GM19463 (cell line): Measurements from ENCODE around the gene SCFD2.
"Not testable (repeated sequence)": the region's sequence is repeated elsewhere in the genome, so short reads cannot be mapped to it uniquely, and the experiment has no call there.

Experiments
- ATAC-seq: cut with Tn5 transposase; IDR thresholded peaks from one replicate; pipeline ENCODE4 v1.9.1; 2021; ENCODE audit warnings: mild to moderate bottlenecking, moderate library complexity; ENCODE audit not compliant: unreplicated experiment

The SCFD2 gene

DNA sequence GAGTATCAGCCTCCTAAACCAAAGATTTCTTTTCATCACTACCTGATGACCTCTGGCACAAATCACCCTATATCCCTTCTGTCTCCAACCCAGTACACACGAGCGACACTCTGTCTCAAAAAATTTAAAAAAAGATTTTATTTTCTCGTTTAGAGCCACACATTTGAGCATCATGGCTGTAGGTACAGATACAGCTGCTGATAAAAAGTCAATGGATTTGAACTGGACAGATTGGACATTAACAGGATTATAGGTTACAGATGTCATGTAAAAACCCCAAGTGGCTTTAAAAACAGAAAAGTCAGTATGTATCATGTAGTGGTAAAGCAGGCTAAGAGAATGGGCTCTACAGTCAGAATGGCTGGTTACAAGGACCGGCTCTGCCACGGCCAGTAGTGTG lies 171.1 kb downstream of the SCFD2 start:
- ATAC-seq, result no peak

DNA sequence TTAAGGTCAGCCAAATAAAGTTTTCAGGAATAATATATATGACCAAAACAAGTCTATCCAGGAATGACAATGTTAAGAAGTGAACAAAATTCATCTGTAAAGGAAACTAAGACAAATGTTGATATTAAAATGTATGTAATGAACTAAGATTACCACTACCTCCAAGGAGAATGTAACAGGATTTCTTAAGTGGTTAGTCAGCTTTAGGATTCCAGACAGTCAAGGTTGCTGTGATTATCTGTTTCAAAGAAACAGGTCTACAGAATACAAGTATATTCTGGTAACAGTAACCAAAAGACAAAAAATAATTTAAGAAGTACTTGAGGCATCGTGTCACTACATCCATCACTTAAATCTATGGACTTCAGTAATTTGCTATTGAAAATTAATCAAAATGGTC lies 172.8 kb downstream of the SCFD2 start:
- ATAC-seq, result no peak

DNA sequence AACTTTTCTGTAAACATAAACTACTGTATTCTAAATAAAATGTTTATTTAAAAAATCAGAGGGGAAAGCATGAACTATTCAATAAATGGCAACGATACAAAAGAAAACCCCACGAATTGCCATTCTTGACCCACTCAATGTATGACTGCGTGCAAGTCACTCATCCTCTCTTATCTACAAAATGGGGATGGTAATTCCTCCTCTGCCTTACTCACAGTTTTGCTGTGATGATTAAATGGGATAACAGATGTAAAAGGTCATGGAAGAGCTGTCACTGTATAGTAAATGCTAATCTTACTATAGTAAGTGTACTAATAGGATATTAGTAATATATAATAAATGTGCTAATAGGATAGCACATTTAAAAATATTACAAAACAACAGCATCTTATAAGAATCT lies 173.4 kb downstream of the SCFD2 start:
- ATAC-seq, result no peak

DNA sequence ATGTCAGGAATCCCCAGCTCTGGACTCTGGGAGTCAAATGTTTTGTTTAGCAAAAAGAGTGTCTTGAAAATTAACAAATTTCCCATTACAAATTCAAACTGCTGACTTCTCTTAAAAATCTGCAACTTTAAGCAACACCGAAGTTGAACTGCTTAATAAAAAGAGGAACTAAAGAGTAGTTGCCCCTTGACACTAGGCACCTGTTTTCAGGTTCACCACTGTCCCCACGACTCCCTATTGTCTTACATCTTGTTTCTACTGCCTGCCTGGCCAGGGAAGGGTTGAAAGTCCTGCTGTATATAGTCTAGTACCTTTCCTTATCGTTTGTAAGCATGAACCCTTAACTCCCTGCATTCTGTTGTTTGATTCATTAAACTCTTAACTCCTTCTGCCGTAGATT lies 173.9 kb downstream of the SCFD2 start:
- ATAC-seq, result no peak

DNA sequence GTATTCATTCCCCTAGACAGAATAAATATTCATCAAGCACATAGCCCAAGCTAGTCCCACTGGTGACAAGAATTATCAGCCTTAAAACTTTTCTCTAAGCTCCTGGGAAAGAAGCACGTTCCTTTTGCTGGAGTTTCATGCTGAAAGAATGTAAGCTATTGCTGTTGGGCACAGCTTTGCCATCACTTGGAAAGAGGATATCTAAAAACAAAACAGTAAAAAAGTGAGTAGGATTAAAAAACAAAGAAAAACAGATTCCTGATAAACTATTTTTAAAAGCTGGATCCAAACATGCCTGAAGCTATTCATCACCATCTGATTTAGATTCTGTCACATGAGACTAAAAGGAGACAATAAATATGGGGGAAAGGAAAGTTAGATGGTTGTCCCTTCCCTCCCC lies 176.8 kb downstream of the SCFD2 start:
- ATAC-seq, result no peak

DNA sequence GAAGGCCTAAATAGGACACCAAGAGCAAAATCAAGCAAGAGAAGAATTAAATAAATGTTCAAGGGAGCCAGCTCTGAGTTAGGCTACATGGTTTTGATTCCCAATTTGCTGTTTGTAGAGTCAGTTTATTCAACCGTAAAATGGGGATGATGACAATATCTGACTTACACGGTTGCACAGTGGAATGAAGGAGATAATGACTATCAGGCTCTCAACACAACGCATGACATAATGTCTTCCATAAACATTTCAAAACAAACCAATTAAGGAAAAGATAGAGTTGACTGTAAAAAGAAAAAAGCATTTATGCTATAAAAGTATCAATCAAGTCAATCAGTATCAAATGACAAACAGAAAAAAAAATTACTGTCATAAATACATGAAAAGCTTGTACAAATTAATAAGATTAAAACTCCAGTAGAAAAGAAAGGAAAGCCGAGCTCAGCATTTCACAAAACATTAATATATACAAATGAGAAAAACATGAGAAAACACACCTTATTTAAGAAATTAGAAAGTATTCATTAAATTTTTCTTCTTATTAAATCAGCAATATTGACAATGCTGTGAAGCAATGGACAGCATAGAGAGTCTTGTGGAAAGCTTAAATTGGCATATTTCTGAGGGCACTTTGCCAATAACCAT lies 179.0 kb downstream of the SCFD2 start:
- ATAC-seq, result no peak

DNA sequence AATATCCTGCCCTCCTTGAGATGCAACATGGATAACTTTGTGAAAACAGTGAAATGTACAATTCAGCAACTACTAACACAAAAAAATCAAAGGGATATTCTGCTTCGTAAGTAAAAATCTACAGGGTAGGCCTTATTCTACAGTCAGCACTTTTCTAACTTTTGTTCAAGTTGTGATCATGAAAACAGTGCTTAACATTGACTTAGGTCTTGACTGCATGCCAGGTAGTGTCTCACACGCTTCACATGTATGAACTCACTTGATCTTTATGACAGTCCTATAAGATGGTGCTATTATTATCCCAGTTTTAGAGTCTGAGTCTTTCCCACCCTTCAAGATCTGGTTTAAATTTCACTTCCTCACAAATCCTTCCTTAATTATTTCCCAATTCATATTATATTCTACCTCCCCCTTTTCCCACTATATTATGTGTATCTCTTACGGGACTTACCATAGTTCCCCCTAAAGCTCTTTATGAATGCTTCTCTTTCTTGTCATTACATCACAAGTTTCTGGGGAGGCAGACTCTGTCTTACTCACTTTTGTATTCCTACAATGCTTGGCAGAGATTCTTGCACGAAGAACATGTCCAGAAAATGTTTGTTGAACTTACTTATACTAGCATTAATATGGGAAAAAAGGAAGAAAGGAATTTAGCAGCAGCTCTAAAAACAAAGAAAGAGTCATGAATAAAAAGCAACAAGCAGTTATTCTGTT lies 179.8 kb downstream of the SCFD2 start:
- ATAC-seq, result no peak

DNA sequence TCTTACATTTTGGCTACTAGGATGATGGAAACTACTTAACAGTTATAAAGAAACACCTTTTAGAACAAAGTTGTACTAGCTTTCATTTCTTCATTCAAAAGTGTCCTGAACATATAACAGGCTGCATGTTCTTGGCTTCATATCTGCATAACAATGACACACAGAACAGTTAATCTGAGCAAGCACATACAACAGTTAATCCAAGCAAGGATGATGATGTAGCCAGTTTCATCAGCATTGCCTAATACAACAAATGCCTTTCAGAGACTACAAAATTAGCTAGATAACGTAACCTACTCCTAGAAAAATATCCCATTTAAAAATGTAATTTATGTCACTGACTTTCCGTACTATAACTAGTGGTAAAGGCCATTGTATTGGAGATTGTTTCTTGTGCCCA lies 182.1 kb downstream of the SCFD2 start:
- no peak for ATAC-seq

DNA sequence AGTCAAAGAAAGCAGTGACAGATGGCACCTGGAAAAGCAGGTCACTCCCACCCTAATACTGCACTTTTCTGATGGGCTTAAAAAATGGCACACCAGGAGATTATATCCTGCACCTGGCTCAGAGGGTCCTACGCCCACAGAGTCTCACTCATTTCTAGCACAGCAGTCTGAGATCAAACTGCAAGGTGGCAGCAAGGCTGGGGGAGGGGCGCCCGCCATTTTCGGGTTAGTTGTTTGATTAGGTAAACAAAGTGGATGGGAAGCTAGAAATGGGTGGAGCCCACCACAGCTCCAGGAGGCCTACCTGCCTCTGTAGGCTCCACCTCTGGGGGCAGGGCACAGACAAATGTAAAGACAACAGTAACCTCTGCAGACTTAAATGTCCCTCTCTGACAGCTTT lies 188.1 kb downstream of the SCFD2 start:
- ATAC-seq, result not testable (repeated sequence)

DNA sequence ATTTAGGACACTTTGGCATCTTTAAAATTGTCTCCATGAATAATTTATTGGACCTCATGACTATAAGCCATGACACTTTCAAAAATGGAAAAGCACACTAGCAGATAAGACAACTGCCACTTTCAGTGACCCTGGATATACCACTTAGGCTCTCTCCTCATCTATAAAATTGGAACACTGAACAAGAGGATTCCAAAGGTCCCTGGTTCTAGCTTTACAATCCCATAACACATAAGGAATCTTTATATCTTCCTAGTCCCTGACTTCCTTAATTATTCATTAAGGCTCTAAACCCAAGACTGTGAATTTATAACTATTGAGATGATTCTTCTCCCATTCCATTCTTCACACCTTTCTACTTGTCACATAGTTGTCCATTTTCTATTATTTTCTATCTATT lies 190.2 kb downstream of the SCFD2 start:
- ATAC-seq, result no peak

DNA sequence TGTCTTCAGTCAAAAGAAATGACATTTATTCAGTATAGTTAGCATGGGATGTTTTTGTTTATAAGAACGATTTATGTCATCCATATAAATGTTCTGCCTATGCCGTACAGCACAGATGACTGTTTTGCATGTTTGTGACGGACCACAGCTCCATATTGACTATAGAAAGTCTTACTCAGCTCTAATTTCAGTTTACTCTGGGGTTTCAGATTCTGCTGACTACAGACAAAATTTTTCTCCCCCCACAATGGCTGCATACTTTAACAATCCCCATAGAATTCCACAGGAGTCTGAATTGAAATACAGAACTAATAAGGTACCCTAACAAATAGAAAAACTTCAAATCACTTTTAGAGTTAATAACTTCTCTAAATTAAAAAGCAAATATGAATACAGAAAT lies 191.0 kb downstream of the SCFD2 start:
- ATAC-seq, result no peak

DNA sequence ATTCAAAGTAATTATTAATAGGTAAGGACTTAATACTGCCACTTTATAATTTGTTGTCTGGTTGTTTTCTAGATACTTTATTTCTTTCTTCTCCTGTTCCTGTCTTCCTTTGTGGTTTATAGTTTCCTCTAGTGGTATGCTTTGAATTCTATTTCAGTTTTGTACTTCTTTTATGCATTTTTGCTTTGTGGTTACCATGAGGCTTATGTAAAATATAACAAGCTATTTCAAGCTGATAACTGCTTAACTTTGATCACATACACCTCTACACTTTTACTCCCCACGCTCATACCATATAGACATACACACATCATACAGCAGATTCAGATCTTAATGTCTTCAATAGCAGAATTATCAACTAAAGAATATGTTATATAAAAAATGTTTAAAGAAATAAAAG lies 192.3 kb downstream of the SCFD2 start:
- ATAC-seq, result no peak

DNA sequence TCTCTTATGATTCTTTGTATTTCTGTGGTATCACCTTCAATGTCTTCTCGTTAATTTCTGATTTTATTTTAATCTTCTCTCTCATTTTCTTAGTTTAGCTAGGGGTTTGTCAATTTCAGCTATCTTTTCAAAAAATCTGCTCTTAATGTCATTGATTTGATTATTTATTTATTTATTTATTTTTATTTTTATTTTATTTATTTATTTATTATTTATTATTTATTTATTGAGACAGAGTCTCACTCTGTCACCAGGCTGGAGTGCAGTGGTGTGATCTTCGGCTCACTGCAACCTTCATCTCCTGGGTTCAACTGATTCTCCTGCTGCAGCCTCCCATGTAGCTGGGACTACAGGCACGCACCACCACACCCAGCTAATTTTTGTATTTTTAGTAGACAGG lies 194.1 kb downstream of the SCFD2 start:
- no peak for ATAC-seq

DNA sequence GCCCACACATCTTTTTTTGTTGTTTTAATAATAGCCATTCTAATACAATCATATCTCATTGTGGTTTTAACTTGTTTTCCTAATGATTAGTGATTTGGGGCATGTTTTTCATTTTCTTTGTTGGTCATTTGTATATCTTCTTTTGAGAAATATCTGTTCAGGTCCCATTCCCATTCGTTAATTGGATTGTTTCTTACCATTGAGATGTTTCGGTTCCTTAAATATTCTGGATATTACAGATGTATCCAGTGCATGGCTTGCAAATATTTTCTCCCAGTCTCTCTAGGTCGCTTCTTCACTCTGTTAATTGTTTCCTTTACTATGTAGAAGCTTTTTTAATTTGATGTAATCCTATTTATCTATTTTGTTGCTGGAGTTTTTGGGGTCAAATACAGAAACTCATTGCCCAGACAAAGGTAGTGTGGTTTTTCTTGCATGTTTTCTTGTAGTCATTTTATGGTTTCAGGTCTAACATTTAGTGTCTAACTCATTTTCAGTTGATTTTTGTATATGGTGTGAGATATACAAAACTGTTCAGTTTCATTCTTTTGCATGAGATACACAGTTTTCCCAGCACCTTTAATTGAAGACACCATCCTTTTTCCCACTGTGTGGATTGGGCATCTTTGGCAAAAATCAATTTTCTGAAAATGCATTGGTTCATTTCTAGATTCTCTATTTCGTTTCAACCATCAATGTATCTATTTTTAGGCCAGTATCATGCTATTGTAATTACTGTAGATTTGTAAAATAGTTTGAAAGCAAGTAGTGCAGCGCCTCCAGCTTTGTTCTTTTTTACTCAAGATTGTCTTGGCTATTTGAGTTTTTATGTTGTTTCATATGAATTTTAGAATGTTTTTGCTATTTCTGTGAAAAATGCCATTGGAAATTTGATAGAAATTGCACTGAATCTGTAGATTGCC lies 195.9 kb downstream of the SCFD2 start:
- ATAC-seq, result no peak

DNA sequence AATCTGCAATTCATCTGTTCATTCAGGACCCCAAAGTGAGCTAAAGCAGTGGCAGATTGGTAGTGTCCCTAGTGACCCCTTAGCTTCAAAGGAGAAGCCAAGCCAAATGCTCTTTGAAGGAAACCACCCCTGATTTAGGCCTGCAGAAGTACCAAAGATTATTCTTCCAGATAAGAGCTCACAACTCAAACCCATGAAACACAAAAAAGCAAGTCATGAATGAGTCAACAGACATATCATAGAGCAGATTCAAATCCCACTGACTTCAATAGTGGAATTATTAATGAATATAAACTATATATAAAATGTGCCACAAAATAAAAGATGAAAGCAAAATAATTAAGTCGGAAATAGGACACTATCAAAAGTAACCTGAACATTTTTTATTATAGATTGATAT lies 197.6 kb downstream of the SCFD2 start:
- ATAC-seq, result no peak

DNA sequence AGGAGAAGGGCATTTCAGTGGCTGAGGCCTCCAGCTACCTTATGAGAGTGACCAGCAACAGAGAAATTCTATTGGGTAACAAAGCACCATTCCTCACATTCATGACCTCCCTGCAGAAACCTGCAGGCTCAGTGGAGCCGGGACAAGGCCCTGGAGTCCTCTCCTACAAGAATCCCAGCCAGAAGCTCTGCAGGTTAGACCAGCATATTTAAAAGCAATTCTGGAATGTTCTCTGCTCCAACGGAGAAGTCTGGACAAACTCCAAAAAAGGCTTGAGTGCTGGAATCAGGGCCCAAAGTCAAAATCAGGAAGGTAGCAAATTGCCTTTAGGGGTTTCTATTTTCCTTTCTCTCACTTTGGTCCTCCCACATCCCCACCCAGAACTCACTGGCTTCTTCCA lies 202.9 kb downstream of the SCFD2 start:
- ATAC-seq, result no peak

DNA sequence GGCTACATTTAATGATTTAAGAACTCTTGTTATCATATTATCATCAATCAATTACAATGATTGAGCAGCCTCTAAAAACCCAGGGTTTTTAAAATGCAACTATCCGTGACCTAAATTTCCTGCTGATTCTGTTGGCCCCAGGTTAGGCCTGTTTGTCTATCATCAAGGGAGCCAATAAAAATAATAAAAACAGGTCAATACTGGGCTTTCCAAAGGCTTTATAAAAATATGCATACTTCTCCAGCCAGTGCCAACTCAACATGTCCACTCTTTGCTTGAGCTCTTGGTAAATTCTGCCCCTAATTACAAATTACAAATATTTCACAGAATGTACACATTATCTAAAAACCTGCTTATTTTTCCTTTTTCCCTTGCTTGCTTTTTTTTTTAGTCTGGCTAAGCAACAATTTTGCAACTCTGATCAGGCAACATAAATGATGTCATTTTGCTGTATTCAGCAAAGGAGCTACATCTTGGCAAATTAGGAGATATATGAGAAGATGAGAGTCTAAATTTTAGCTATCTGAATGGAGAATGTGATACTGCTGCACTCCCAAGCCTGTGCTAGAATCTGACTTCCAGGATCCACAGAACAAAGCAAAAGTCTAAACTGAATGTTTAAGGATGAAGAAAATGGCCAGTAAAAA lies 204.0 kb downstream of the SCFD2 start:
- no peak for ATAC-seq

DNA sequence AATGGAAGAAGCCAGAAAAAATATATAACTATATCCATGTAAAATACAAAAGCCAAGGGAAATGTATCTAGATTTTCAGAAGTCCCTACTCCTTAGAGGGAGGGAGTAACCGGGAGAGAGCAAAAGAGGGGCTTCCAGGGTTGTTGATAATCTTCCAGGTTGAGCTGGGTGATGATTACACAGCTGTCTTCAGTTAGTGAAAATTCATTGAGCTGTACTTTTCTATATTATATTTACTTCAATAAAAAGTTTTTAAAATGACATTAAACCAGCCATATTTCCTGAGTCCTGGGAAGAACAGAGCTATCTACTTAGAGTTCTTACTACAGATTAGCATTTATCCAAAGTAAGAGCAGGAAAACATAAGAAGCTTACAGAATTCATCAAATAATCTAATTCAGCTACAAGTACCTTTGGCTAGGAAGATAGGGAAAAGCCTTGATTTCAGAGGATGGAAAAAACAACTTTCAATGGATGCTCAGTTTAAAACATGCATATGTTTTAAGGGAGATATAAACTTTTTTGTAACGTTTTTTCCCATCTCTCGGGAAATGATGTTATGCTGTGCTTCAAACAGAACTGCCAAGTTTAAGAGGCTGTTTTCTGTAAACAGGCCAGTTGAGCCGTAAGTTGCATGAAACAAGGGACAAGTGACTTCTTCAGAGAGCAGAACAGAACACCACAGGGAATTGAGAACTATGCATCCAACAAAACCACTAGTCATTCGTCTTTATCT lies 204.6 kb downstream of the SCFD2 start:
- ATAC-seq, result no peak

DNA sequence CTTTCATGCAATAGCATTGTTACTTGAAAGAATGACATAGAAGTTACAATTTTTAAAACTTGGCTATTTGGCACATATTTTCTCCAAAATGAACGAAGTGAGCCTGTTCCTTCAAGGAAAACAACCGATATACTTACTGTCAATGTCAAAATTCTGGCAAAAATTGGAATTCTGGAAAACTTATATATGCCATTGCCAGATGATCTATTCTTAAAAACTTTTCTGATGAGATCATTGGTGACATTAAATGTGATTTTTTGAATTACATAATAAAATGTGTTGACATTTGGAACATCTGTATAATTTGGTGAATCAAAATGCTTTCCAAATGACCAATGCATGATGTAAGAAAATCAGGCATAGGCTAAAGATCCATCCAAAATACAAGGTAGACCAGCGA lies 209.0 kb downstream of the SCFD2 start:
- ATAC-seq, result no peak

DNA sequence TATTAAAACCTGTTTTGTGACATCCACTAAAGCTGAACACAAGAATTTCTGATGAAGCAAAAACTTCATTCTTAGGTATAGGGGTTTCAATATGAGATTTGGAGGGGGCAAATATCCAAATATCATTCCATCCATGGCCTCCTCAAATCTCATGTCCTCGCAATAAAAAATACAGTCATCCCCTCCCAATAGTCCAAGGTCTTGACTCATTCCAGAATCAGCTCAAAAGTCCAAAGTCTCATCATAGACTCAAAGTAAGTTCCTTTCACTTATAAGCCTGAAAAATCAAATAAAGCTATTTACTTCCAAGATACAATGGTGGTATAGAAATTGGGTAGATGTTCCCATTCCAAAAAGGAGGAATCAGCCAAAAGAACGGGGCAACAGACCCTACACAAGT lies 213.4 kb downstream of the SCFD2 start:
- no peak for ATAC-seq

DNA sequence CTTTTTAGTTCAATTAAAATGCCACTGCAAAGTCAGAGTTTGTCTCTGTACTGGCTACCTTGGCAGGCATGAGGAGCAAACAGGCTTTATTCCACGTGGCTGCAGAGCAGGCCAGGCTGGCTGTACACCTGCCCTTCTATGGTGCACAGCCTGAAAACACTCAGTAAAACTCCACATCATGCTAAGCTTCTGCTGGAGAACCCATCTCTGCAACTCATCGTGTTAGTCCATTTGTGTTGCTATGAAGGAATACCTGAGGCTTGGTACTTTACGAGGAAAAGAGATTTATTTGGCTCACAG lies 214.4 kb downstream of the SCFD2 start:
- no peak for ATAC-seq
